ENCODE data around the gene ANGEL1. TPM values are rescaled to one million over a fixed set of nuclear protein-coding genes. Genes with fewer than 3 reads are reported as not detected.

Gene ANGEL1
- total RNA-seq, 6 experiments from 2014 or later = 9.3 to 17.8 (median 14.4) TPM

DNA sequence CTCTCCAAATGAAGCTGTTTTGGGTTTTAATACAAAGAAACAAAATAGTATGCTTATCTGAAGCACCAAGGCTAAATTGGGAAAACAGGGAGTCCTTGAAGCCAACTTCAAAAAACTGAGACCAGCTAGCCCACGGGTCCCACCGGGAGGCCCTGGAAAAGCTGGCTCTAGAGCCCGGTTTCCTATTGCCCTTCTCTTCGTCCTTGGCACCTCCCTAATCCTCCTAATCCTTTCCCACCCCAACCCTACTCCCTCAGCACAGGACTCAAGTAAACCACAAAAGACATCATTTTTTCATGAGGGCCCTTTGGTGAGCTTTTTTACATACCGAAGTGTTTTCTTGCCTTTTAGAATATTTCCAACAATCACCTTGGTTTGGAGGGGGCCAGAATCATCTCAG lies 24.8 kb upstream of the ANGEL1 start:
- TF ChIP-seq POLR2A (IDR thresholded peaks at IDR 0.05) = no peak
- TF ChIP-seq, protein P1, sequence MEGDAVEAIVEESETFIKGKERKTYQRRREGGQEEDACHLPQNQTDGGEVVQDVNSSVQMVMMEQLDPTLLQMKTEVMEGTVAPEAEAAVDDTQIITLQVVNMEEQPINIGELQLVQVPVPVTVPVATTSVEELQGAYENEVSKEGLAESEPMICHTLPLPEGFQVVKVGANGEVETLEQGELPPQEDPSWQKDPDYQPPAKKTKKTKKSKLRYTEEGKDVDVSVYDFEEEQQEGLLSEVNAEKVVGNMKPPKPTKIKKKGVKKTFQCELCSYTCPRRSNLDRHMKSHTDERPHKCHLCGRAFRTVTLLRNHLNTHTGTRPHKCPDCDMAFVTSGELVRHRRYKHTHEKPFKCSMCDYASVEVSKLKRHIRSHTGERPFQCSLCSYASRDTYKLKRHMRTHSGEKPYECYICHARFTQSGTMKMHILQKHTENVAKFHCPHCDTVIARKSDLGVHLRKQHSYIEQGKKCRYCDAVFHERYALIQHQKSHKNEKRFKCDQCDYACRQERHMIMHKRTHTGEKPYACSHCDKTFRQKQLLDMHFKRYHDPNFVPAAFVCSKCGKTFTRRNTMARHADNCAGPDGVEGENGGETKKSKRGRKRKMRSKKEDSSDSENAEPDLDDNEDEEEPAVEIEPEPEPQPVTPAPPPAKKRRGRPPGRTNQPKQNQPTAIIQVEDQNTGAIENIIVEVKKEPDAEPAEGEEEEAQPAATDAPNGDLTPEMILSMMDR (IDR thresholded peaks at IDR 0.05) = no peak
- no peak overlapping the region for H3K4me3 ChIP-seq
- no peaks in the 10 kb centered on the region for H3K36me3 ChIP-seq
- H3K27ac ChIP-seq = no peak overlapping the region
- DNase-seq (no peak), ATAC-seq (no peak)
- H3K9me3 ChIP-seq = no peaks in the 10 kb centered on the region
- H3K4me1 ChIP-seq = peaks cover 0 to 26% (median 12%) of the 10 kb centered on the region in 4 donors
- intact Hi-C loops (cut with DNase I) = no loop called here
- no peaks in the 10 kb centered on the region for H3K27me3 ChIP-seq
- 86% methylated on average over 5 of the region's 5 CpGs for WGBS (ENCODE audit: insufficient coverage, low coverage, low lambda C conversion rate, missing lambda C conversion rate)

DNA sequence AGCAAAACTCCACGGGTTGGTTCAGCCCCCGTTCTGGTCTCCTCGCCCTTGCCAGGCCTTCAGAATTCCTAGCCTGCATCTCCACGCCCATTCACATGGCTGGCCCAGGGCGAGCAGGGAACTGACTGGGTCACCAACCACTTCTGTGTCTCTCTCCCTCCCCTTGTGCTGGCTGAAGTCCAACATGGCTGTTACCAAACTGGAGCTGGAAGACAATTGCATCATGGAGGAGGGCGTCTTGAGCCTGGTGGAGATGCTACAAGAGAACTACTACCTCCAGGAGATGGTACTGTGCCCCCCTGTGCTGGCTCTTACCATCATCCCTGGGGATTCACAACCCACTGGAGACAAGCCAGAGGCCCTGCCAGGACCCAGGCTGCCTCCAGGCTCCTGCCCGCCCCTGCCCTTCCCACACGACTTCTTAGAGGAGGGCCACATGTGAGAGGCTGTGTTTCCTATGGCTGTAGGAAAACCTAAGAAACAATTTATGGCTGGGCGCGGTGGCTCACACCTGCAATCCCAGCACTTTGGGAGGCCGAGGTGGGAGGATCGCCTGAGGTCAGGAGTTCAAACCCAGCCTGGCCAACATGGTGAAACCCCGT lies 23.4 kb upstream of the ANGEL1 start:
- Histone ChIP-seq H3K36me3 (no peaks in the 10 kb centered on the region), H3K27me3 (no peaks in the 10 kb centered on the region), H3K9me3 (no peaks in the 10 kb centered on the region), H3K4me3 (no peak overlapping the region), H3K4me1 (peaks cover 0 to 39% (median 18%) of the 10 kb centered on the region in 4 donors), H3K27ac (no peak overlapping the region)
- ATAC-seq = no peak
- DNase-seq = peak in 2 of 3 donors; percentile 40 to 49
- intact Hi-C loops (cut with DNase I) = no loop called here
- 91% methylated on average over 6 of the region's 13 CpGs for WGBS (ENCODE audit: insufficient coverage, low coverage, low lambda C conversion rate, missing lambda C conversion rate)
- TF ChIP-seq, protein P1 (IDR thresholded peaks at IDR 0.05) = no peak
- no peak for TF ChIP-seq POLR2A (IDR thresholded peaks at IDR 0.05)

DNA sequence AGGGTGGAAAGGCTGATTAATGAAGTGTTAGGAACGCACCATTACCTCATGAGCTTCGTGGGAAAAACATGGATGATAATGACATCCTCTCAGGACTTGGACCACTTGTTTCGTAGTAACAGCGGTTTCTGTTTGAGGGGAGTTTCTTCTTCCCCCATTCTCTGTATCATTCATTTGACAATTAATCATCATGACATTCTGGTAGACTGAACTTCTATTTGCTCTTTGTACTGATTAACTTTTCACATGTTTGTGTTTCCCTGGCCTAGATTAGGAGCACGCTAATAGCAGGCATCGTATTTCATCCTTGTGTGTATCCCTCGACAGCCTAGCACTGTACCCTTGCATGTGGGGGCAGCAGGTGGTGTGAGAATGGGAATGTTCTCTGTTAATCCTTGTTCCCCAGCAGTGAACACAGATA lies 21.6 kb upstream of the ANGEL1 start:
- 21% methylated on average over 7 of the region's 7 CpGs for WGBS (ENCODE audit: insufficient coverage, low coverage, low lambda C conversion rate, missing lambda C conversion rate)
- Histone ChIP-seq H3K4me1 (peaks cover 0 to 46% (median 18%) of the 10 kb centered on the region in 4 donors), H3K9me3 (no peaks in the 10 kb centered on the region), H3K27me3 (no peaks in the 10 kb centered on the region), H3K27ac (peak overlapping the region; percentile 62 to 76 (median 68)), H3K4me3 (no peak overlapping the region), H3K36me3 (no peaks in the 10 kb centered on the region)
- intact Hi-C loops (cut with DNase I) = no loop called here
- ATAC-seq = peak; percentile 66 to 78 (median 76)
- DNase-seq = peak in 1 of 3 donors; percentile 53
- TF ChIP-seq, protein P1 (IDR thresholded peaks at IDR 0.05) = no peak
- TF ChIP-seq POLR2A (IDR thresholded peaks at IDR 0.05) = no peak

DNA sequence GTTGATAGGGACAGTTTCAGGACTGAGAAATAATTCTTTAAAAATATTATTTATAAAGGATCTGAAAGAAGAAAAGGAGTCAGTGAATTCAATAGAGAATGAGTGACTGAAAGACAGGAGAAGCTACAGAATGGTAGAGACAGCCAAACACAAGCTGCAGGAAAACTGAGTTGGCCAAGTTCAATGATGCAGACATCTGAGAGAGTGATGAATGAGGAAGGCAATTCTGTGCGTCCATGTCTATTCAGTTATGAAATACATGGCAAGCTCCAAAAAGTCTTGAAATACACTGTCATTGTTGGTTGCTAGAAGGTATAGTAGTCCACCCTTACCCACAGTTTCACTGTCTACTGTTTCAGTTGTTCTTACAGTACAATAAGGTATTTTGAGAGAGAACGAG lies 20.3 kb upstream of the ANGEL1 start:
- TF ChIP-seq, protein P1 (IDR thresholded peaks at IDR 0.05) = no peak
- no peak for TF ChIP-seq POLR2A (IDR thresholded peaks at IDR 0.05)
- DNase-seq (no peak), ATAC-seq (peak; percentile 4 to 47 (median 18))
- 29% methylated on average over 2 of the region's 2 CpGs for WGBS (ENCODE audit: insufficient coverage, low coverage, low lambda C conversion rate, missing lambda C conversion rate)
- Histone ChIP-seq H3K9me3 (no peaks in the 10 kb centered on the region), H3K4me1 (peaks cover 0 to 46% (median 18%) of the 10 kb centered on the region in 4 donors), H3K36me3 (no peaks in the 10 kb centered on the region), H3K4me3 (no peak overlapping the region), H3K27me3 (no peaks in the 10 kb centered on the region), H3K27ac (peak overlapping the region; percentile 62 to 76 (median 68))
- intact Hi-C loops (cut with DNase I) = no loop called here
